HG02852 (cell line): ENCODE measurements around the gene GTF2IRD1.
"Not testable (repeated sequence)": the region's sequence is repeated elsewhere in the genome, so short reads cannot be mapped to it uniquely, and the experiment has no call there.

ENCODE experiments used
- ATAC-seq: cut with Tn5 transposase; IDR thresholded peaks from one replicate; pipeline ENCODE4 v1.9.1; 2021; ENCODE audit warnings: mild to moderate bottlenecking, moderate library complexity; ENCODE audit not compliant: unreplicated experiment

GTF2IRD1 gene

GRCh38 chr7:74466196-74466813, 12.6 kb downstream of the GTF2IRD1 start:
- no peak for ATAC-seq

- no peak for ATAC-seq
Measured at GRCh38 chr7:74467876-74468275, 14.2 kb downstream of the GTF2IRD1 start.

GRCh38 chr7:74470504-74470903, 16.8 kb downstream of the GTF2IRD1 start:
- ATAC-seq, result no peak

- ATAC-seq, result no peak
Measured at GRCh38 chr7:74473116-74473515, 19.4 kb downstream of the GTF2IRD1 start.

- ATAC-seq, result no peak
Measured at GRCh38 chr7:74474271-74474865, 20.7 kb downstream of the GTF2IRD1 start.

- ATAC-seq, result no peak
Measured at GRCh38 chr7:74475243-74475986, 21.7 kb downstream of the GTF2IRD1 start.

GRCh38 chr7:74475987-74476350, 22.3 kb downstream of the GTF2IRD1 start:
- no peak for ATAC-seq

GRCh38 chr7:74476626-74477025, 22.9 kb downstream of the GTF2IRD1 start:
- no peak for ATAC-seq

- no peak for ATAC-seq
Measured at GRCh38 chr7:74478671-74479065, 25.0 kb downstream of the GTF2IRD1 start.

GRCh38 chr7:74479066-74479781, 25.5 kb downstream of the GTF2IRD1 start:
- no peak for ATAC-seq

GRCh38 chr7:74479961-74480829, 26.5 kb downstream of the GTF2IRD1 start:
- no peak for ATAC-seq

GRCh38 chr7:74480861-74481417, 27.2 kb downstream of the GTF2IRD1 start:
- no peak for ATAC-seq

GRCh38 chr7:74481458-74482196, 27.9 kb downstream of the GTF2IRD1 start:
- no peak for ATAC-seq

GRCh38 chr7:74482197-74482467, 28.4 kb downstream of the GTF2IRD1 start:
- ATAC-seq, result no peak

GRCh38 chr7:74482629-74483401, 29.1 kb downstream of the GTF2IRD1 start:
- no peak for ATAC-seq

- no peak for ATAC-seq
Measured at GRCh38 chr7:74483402-74484336, 30.0 kb downstream of the GTF2IRD1 start.

GRCh38 chr7:74485611-74486010, 31.9 kb downstream of the GTF2IRD1 start:
- ATAC-seq, result no peak

- not testable (repeated sequence) for ATAC-seq
Measured at GRCh38 chr7:74488518-74489030, 34.9 kb downstream of the GTF2IRD1 start.
